Ishikawa (cell line): ENCODE results near the gene PELO.

ENCODE experiments used
- CEBPB ChIP-seq: IDR thresholded peaks from 2 replicates; pipeline ENCODE4 v1.6.1; 2012
- CREB1 ChIP-seq: IDR thresholded peaks from 2 replicates; pipeline ENCODE4 v1.6.1; 2012; ENCODE audit warnings: low read depth
- EGR1 ChIP-seq: IDR thresholded peaks from 2 replicates; pipeline ENCODE4 v1.6.1; 2012
- EP300 ChIP-seq: IDR thresholded peaks from 2 replicates; pipeline ENCODE4 v1.6.1; 2012; ENCODE audit warnings: borderline replicate concordance
- FOXM1 ChIP-seq: IDR thresholded peaks from 2 replicates; pipeline ENCODE4 v1.6.1; 2012; ENCODE audit warnings: low read depth, borderline replicate concordance
- MAX ChIP-seq: IDR thresholded peaks from 2 replicates; pipeline ENCODE4 v1.6.1; 2012
- NFIC ChIP-seq: IDR thresholded peaks from 2 replicates; pipeline ENCODE4 v1.6.1; 2012
- RAD21 ChIP-seq: IDR thresholded peaks from 2 replicates; pipeline ENCODE4 v1.6.1; 2012; ENCODE audit warnings: low read depth
- REST ChIP-seq: IDR thresholded peaks from 2 replicates; pipeline ENCODE4 v1.6.1; 2012; ENCODE audit warnings: low read depth, mild to moderate bottlenecking
- TAF1 ChIP-seq: IDR thresholded peaks from 2 replicates; pipeline ENCODE4 v1.6.1; 2012; ENCODE audit warnings: low read depth, mild to moderate bottlenecking
- TCF12 ChIP-seq: IDR thresholded peaks from 2 replicates; pipeline ENCODE4 v1.6.1; 2012; ENCODE audit warnings: low read depth
- TEAD4 ChIP-seq: IDR thresholded peaks from 2 replicates; pipeline ENCODE4 v1.6.1; 2012
- USF1 ChIP-seq: IDR thresholded peaks from 2 replicates; pipeline ENCODE4 v1.6.1; 2012
- YY1 ChIP-seq: IDR thresholded peaks from 2 replicates; pipeline ENCODE4 v1.6.1; 2012; ENCODE audit warnings: low read depth
- ZBTB7A ChIP-seq: IDR thresholded peaks from 2 replicates; pipeline ENCODE4 v1.6.1; 2012; ENCODE audit warnings: low read depth

Gene PELO

GRCh38 chr5:52786391-52786790 lies 1.3 kb upstream of the PELO start:
- TF ChIP-seq CEBPB, result no peak

GRCh38 chr5:52786949-52787599 lies 642 bp upstream of the PELO start:
- TF ChIP-seq MAX (0 out of 2 replicates have a peak, but pooled peaks have one; percentile 12), RAD21 (peak; percentile 94), TAF1 (no peak), ZBTB7A (no peak)

- TF ChIP-seq TEAD4 (0 out of 2 replicates have a peak, but pooled peaks have one; percentile 21), CEBPB (no peak), EP300 (no peak), MAX (no peak), CREB1 (no peak), REST (no peak), FOXM1 (no peak), ZBTB7A (no peak)
These were observed 747 bp downstream of the PELO start for GRCh38 chr5:52788505-52788821.

GRCh38 chr5:52789378-52789777 lies 1.7 kb downstream of the PELO start:
- TF ChIP-seq EP300, result no peak
- TF ChIP-seq USF1, result no peak
- no peak for TF ChIP-seq TCF12
- no peak for TF ChIP-seq FOXM1
- no peak for TF ChIP-seq NFIC
- TF ChIP-seq TAF1, result no peak
- TF ChIP-seq CEBPB, result no peak
- TF ChIP-seq ZBTB7A, result no peak
- no peak for TF ChIP-seq RAD21
- TF ChIP-seq TEAD4, result no peak
- no peak for TF ChIP-seq REST
- TF ChIP-seq CREB1, result no peak
- TF ChIP-seq YY1, result no peak
- no peak for TF ChIP-seq MAX
- TF ChIP-seq EGR1, result no peak

GRCh38 chr5:52789851-52790250 lies 2.1 kb downstream of the PELO start:
- no peak for TF ChIP-seq EGR1
- no peak for TF ChIP-seq TAF1
- no peak for TF ChIP-seq YY1
- TF ChIP-seq CREB1, result no peak
- no peak for TF ChIP-seq EP300
- TF ChIP-seq USF1, result no peak
- TF ChIP-seq RAD21, result no peak
- TF ChIP-seq TEAD4, result no peak
- no peak for TF ChIP-seq NFIC
- TF ChIP-seq FOXM1, result no peak
- TF ChIP-seq MAX, result no peak
- TF ChIP-seq ZBTB7A, result no peak
- no peak for TF ChIP-seq REST
- no peak for TF ChIP-seq CEBPB
- TF ChIP-seq TCF12, result no peak
